Spleen (tissue), 11 donors: ENCODE data around the gene EHMT1. TPM values are rescaled to one million over a fixed set of nuclear protein-coding genes. Genes with fewer than 3 reads are reported as not detected.

Experiments used
- DNase-seq: peaks from one replicate; pipeline ENCODE4 v3.0.0-alpha.2; 2020
- H3K27ac ChIP-seq, 8 donors: fragments of 200-600 bp; sonication (generic) in 7 of 8; 1 replicate in 4 of 8; 2 replicates in 4 of 8; pipeline versions ENCODE4 v1.5.0 to v1.8.0; 2016 to 2021; ENCODE audit warnings: inconsistent platforms in 4 of 8, mild to moderate bottlenecking in 4 of 8, moderate library complexity in 1 of 8
- H3K27me3 ChIP-seq, 7 donors: fragments of 200-600 bp; sonication (generic) in 6 of 7; replicated peaks in 1 of 7; 1 replicate in 4 of 7; 2 replicates in 3 of 7; pipeline versions ENCODE4 v1.5.0 to v1.8.0; 2016 to 2021; ENCODE audit warnings: inconsistent platforms in 3 of 7, mild to moderate bottlenecking in 1 of 7
- H3K36me3 ChIP-seq, 6 donors: fragments of 200-600 bp; sonication (generic) in 5 of 6; 1 replicate in 4 of 6; 2 replicates in 2 of 6; pipeline versions ENCODE4 v1.5.0 to v1.8.0; 2016 to 2021; ENCODE audit warnings: inconsistent platforms in 2 of 6
- H3K4me1 ChIP-seq, 6 donors: fragments of 200-600 bp; sonication (generic) in 5 of 6; 1 replicate in 3 of 6; 2 replicates in 3 of 6; pipeline versions ENCODE4 v1.5.0 to v1.8.0; 2016 to 2021; ENCODE audit warnings: inconsistent platforms in 3 of 6
- H3K4me3 ChIP-seq, 8 donors: fragments of 200-600 bp; sonication (generic) in 7 of 8; 1 replicate in 4 of 8; 2 replicates in 4 of 8; pipeline versions ENCODE4 v1.5.0 to v1.8.0; 2016 to 2021; ENCODE audit warnings: inconsistent platforms in 4 of 8, mild to moderate bottlenecking in 4 of 8, moderate library complexity in 2 of 8
- H3K9me3 ChIP-seq, 8 donors: fragments of 200-600 bp; sonication (generic) in 7 of 8; 1 replicate in 4 of 8; 2 replicates in 4 of 8; pipeline versions ENCODE4 v1.5.0 to v1.8.0; 2016 to 2021; ENCODE audit warnings: inconsistent platforms in 4 of 8
- POLR2A ChIP-seq, 3 donors: fragments of 450-650 bp; IDR thresholded peaks; one replicate each; pipeline ENCODE4 v1.5.1; 2017; ENCODE audit warnings: antibody characterized with exemption in 3 of 3, mild to moderate bottlenecking in 1 of 3
- POLR2AphosphoS5 ChIP-seq, 3 donors: sonication (generic); formaldehyde crosslinking; IDR thresholded peaks; one replicate each; pipeline ENCODE4 v1.5.1; 2017; ENCODE audit warnings: antibody characterized with exemption in 3 of 3
- WGBS, 5 donors: extraction: QIAGEN DNeasy Blood & Tissue Kit in 3 of 5; methylation state at CpG; one replicate each; pipeline versions ENCODE4 v1.1.5 to v1.1.7; 2013 to 2018; 5-methylcytosine and 5-hydroxymethylcytosine counted together
- intact Hi-C: fragments of 100-400 bp; cut with DNase I; formaldehyde crosslinking; loops from one replicate; pipeline ENCODE4 v1.15.0; 2023; ENCODE audit warnings: low total_unique reads
- polyA plus RNA-seq, 3 donors: library from polyadenylated mRNA; stranded (reverse); fragments of 200-250 nt; gene quantifications; one replicate each; pipeline ENCODE4 v1.2.1, GENCODE V29; 2013
- total RNA-seq, 7 donors: library from RNA; depleted of rRNA in 3 of 7; stranded (reverse); fragments of >200 nt in 3 of 7; fragmentation: NEBNext Ultra II Directional in 4 of 7; extraction: Animal tissue kit (Norgen Biotek cat#: 25700) in 4 of 7; gene quantifications; one replicate each; pipeline versions ENCODE4 v1.1.0 to v1.2.1, GENCODE V29; 2016 to 2021
- TF ChIP-seq, protein P1 (sequence below), 11 experiments: fragments of 200-600 bp in 7 of 11; fragments of 450-650 bp in 4 of 11; sonication (generic) in 4 of 11; IDR thresholded peaks in 8 of 11; conservative IDR thresholded peaks in 3 of 11; 1 replicate in 7 of 11; 2 replicates in 4 of 11; pipeline versions ENCODE4 v1.4.0 to v1.8.0; 2016 to 2021; ENCODE audit warnings: antibody characterized with exemption in 11 of 11, inconsistent platforms in 4 of 11, mild to moderate bottlenecking in 1 of 11
- donor health status: healthy with polysubstance abuse.
- donor health status: DM: no; HTN: no; CAD: no; lungs with moderate emphysema.
- donor health status: DM: no; HTN: no; CAD: no.
- donor health status: Bipolar disorder and iron deficiency.
- donor health status: healthy.
- donor health status: DM: no; HTN: no; CAD: no.
- donor health status: DM: yes; HTN: yes; CAD: no.

EHMT1 gene
- total and polyA plus RNA-seq, 10 donors: 35.5 to 163 (median 122) TPM

DNA sequence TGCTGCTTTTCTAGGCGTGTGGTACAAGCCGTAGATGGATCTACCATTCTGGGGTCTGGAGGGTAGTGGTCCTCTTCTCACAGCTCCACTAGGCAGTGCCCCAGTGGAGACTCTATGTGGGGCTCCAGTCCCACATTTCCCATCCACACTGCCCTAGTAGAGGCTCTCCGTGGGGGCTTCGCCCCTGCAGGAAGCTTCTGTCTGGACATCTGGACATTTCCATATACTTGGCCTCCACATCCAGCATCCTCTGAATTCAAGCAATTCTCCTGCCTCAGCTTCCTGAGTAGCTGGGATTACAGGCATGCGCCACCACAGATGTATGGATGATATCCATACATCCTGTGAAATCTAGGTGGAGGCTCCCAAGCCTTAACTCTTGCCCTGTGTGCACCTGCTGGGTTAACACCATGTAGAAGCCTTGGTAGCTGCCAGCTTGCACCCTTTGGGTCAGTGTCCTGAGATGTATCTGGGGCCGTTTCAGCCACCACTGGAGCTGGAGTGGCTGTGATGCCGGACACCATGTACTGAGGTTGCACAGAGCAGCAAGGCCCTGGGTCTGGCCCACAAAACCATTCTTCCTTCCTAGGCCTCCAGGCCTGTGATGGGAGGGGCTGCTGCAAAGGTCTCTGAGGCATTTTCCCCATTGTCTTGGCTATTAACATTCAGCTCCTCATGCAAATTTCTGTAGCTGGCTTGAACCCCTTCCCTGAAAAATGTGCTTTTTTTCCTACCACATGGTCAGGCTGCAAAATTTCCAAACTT is 84.0 kb downstream of the EHMT1 start:
- intact Hi-C loops: no loop called here
- peaks cover 10 to 28% (median 22%) of the 10 kb centered on the region in 8 donors for H3K9me3 ChIP-seq
- H3K36me3 ChIP-seq: peaks cover 0 to 16% (median 5%) of the 10 kb centered on the region in 6 donors
- DNase-seq: no peak
- no peak overlapping the region for H3K27ac ChIP-seq
- WGBS, 5 donors: 84 to 100% (median 99%) methylated on average over 4 to 7 of the region's 7 CpGs
- no peak for TF ChIP-seq POLR2AphosphoS5 (IDR thresholded peaks at IDR 0.05)
- H3K4me1 ChIP-seq: peaks cover 23 to 86% (median 35%) of the 10 kb centered on the region in 6 donors
- no peaks in the 10 kb centered on the region for H3K27me3 ChIP-seq
- no peak overlapping the region for H3K4me3 ChIP-seq

DNA sequence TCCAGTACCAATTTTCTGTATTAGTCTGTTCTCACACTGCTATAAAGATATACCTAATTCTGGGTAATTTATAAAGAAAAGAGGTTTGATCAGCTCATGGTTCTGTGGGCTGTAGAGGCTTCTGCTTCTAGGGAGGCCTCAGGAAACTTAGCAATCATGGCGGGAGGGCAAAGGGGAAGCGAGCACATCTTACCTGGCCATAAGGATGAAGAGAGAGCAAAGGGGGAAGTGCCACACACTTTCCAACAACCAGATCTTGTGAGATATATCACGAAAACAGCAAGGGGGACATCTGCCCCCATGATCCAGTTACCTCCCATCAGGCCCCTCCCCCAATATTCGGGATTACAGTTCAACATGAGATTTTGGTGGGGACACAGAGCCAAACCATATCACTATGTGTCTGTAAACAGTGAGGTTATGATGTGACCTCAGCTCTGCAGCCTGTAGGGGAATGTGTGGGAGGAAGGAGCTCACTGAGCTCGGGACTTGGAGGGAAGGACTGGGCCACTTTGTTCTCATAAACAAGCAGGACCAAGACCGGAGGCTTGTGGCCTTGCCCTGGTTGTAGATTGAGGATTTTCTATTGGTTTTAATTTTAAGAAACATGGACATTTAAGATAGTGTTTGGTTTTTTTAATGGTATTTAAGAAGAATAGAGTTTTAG is 85.2 kb downstream of the EHMT1 start:
- Histone ChIP-seq H3K4me3 (no peak overlapping the region), H3K9me3 (peaks cover 10 to 28% (median 22%) of the 10 kb centered on the region in 8 donors), H3K27me3 (no peaks in the 10 kb centered on the region), H3K27ac (peak overlapping the region in 6 of 8 donors; percentile 43 to 71 (median 54)), H3K36me3 (peaks cover 0 to 20% (median 5%) of the 10 kb centered on the region in 6 donors), H3K4me1 (peaks cover 23 to 85% (median 44%) of the 10 kb centered on the region in 6 donors)
- intact Hi-C loops: no loop called here
- DNase-seq: no peak
- TF ChIP-seq POLR2A (IDR thresholded peaks at IDR 0.05) (no peak), POLR2AphosphoS5 (IDR thresholded peaks at IDR 0.05) (peak in 2 of 3 donors; percentile 14 to 45)
- 71 to 85% (median 74%) methylated on average over 6 of the region's 6 CpGs for WGBS, 5 donors

DNA sequence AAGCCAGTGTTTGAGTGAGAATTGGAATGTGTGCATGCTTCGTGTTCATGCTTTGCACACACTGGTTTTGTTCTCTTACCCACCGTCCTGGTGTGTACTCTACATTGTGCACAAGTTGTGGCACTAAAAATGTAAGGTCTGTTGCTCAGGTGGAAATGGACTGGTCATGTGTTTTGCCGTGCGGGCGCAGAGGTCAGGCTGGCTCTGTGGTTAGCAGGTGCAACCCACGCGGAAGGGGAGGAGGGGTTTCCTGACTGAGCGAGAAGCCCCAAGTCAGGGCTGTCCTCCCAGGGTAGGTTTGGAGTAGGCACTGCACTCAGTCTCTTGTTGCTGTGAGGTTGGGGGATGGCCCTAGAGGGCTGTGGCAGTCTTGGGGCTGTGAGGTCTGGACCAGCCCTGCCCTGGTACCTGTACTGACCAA is 86.6 kb downstream of the EHMT1 start:
- peaks cover 10 to 28% (median 22%) of the 10 kb centered on the region in 8 donors for H3K9me3 ChIP-seq
- intact Hi-C loops: no loop called here
- DNase-seq: peak; percentile 89
- H3K4me3 ChIP-seq: peak overlapping the region in 1 of 8 donors; percentile 26
- 23 to 47% (median 30%) methylated on average over 7 to 8 of the region's 8 CpGs for whole genome bisulfite sequencing, 5 donors
- peaks cover 23 to 85% (median 51%) of the 10 kb centered on the region in 6 donors for H3K4me1 ChIP-seq
- TF ChIP-seq POLR2AphosphoS5 (IDR thresholded peaks at IDR 0.05) (peak; percentile 58 to 77 (median 66)), POLR2A (IDR thresholded peaks at IDR 0.05) (no peak)
- no peaks in the 10 kb centered on the region for H3K27me3 ChIP-seq
- peak overlapping the region; percentile 43 to 79 (median 54) for H3K27ac ChIP-seq
- peaks cover 0 to 33% (median 5%) of the 10 kb centered on the region in 6 donors for H3K36me3 ChIP-seq

DNA sequence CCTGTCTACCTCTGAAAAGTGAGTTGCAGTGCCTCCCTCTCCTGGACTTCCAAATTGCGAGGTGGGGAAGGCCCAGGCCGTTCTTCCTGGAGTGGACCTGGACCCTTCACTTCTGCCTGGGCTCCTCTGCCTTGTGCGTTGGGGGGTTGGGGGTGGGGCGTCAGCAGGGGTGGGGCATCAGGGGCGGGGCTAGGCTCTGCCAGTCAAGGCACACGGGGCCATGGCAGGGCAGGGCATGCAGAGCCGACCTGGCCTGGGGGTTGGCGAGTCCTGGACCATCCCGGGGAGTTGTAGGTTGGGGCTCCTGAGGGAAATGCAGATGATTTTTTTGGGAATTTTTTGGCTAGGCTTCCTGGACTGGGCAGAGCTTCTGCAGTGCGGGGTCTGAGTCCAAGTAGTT is 87.1 kb downstream of the EHMT1 start:
- intact Hi-C loops: no loop called here
- Histone ChIP-seq H3K27ac (peak overlapping the region; percentile 5 to 79 (median 51)), H3K36me3 (peaks cover 0 to 36% (median 5%) of the 10 kb centered on the region in 6 donors), H3K4me3 (peak overlapping the region in 1 of 8 donors; percentile 26), H3K27me3 (no peaks in the 10 kb centered on the region), H3K4me1 (peaks cover 23 to 85% (median 51%) of the 10 kb centered on the region in 6 donors), H3K9me3 (peaks cover 10 to 28% (median 22%) of the 10 kb centered on the region in 8 donors)
- WGBS, 5 donors: 61 to 100% (median 81%) methylated on average over 3 to 10 of the region's 10 CpGs
- TF ChIP-seq POLR2A (IDR thresholded peaks at IDR 0.05): no peak
- TF ChIP-seq, protein P1, sequence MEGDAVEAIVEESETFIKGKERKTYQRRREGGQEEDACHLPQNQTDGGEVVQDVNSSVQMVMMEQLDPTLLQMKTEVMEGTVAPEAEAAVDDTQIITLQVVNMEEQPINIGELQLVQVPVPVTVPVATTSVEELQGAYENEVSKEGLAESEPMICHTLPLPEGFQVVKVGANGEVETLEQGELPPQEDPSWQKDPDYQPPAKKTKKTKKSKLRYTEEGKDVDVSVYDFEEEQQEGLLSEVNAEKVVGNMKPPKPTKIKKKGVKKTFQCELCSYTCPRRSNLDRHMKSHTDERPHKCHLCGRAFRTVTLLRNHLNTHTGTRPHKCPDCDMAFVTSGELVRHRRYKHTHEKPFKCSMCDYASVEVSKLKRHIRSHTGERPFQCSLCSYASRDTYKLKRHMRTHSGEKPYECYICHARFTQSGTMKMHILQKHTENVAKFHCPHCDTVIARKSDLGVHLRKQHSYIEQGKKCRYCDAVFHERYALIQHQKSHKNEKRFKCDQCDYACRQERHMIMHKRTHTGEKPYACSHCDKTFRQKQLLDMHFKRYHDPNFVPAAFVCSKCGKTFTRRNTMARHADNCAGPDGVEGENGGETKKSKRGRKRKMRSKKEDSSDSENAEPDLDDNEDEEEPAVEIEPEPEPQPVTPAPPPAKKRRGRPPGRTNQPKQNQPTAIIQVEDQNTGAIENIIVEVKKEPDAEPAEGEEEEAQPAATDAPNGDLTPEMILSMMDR (IDR thresholded peaks at IDR 0.05 in 8 of 11, conservative IDR thresholded peaks at IDR 0.05 in 3 of 11): no peak
- TF ChIP-seq POLR2AphosphoS5 (IDR thresholded peaks at IDR 0.05): no peak
- no peak for DNase-seq

DNA sequence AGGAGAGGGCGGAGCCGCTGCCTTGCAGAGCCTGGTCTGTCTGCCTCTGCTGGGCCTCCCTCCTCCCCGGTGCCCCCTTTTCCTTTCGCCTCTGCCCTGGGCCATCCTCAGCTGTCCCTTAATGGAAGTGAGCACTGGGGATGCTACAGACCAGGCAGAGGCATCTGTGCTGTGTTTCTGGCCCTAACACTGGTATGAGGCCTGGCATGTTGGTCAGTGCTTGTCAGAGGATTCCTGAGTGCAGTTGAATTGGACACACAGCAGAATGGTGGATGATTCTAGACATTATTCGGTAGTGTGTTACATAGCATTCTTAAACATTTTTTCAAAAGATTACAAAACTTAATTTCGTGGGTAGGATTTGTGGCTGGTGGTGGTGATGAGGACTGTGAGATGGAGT is 88.6 kb downstream of the EHMT1 start:
- 83 to 94% (median 88%) methylated on average over 6 of the region's 6 CpGs for WGBS, 5 donors
- H3K27ac ChIP-seq: peak overlapping the region in 4 of 8 donors; percentile 1 to 71 (median 22)
- DNase-seq: no peak
- H3K27me3 ChIP-seq: no peaks in the 10 kb centered on the region
- peaks cover 23 to 93% (median 54%) of the 10 kb centered on the region in 6 donors for H3K4me1 ChIP-seq
- intact Hi-C loops: no loop called here
- TF ChIP-seq POLR2AphosphoS5 (IDR thresholded peaks at IDR 0.05) (peak in 1 of 3 donors; percentile 9), POLR2A (IDR thresholded peaks at IDR 0.05) (no peak)
- TF ChIP-seq, protein P1 (IDR thresholded peaks at IDR 0.05 in 8 of 11, conservative IDR thresholded peaks at IDR 0.05 in 3 of 11): no peak
- H3K4me3 ChIP-seq: no peak overlapping the region
- peaks cover 0 to 46% (median 16%) of the 10 kb centered on the region in 6 donors for H3K36me3 ChIP-seq
- peaks cover 9 to 20% (median 16%) of the 10 kb centered on the region in 8 donors for H3K9me3 ChIP-seq
